ENCODE data around the gene DESI2.

The DESI2 gene

DNA sequence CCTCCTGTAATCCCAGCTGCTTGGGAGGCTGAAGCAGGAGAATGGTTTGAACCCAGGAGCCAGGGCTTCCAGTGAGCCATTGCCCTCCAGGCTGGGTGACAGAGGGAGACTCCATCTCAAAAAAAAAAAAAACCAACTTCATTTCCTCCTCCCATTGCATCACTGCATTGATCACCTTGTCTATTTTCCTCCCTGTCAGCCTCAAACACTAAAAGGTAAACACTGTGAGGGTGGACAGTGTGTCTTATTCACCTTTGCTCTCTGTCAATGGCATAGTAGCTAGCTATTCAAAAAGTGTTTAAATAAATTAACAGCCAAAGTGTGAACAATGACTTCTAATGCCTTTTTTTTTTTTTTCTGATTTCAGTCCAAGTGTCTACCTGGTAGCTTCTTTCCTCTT lies 13.4 kb upstream of the DESI2 start:
- Histone ChIP-seq H3K4me1 (ENCODE audit: control insufficient read depth, insufficient read depth, low read length) (no peaks in the 10 kb centered on the region), H3K9ac (ENCODE audit: low read length) (no peak overlapping the region), H3K27me3 (ENCODE audit: control insufficient read depth, insufficient read depth, low read length) (no peaks in the 10 kb centered on the region), H3K36me3 (ENCODE audit: control insufficient read depth, insufficient read depth, low read length) (no peaks in the 10 kb centered on the region), H3K9me3 (ENCODE audit: control insufficient read depth, low read length) (no peaks in the 10 kb centered on the region), H3K4me3 (ENCODE audit: low read length) (no peak overlapping the region)

DNA sequence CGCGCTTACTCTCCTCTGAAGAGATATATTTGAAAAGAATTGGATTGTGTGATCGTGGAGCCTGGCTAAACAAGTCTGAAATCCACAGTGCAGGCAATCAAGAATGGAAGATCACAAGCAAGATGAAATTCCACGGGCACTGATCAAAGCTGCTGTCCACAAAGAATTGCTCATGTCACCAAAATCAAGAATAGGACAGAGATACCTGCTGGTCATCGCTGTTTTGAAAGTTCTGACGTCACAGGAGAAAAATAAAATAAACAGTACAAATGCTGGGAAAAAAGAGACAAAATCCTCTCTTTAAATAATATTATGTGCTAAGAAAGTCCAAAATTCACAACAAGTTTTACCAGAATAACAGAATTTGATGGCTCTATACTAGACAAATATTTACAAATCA lies 12.0 kb upstream of the DESI2 start:
- Histone ChIP-seq H3K4me3 (ENCODE audit: low read length) (no peak overlapping the region), H3K9ac (ENCODE audit: low read length) (no peak overlapping the region), H3K4me1 (ENCODE audit: control insufficient read depth, insufficient read depth, low read length) (no peaks in the 10 kb centered on the region), H3K9me3 (ENCODE audit: control insufficient read depth, low read length) (no peaks in the 10 kb centered on the region), H3K36me3 (ENCODE audit: control insufficient read depth, insufficient read depth, low read length) (no peaks in the 10 kb centered on the region), H3K27me3 (ENCODE audit: control insufficient read depth, insufficient read depth, low read length) (no peaks in the 10 kb centered on the region)

DNA sequence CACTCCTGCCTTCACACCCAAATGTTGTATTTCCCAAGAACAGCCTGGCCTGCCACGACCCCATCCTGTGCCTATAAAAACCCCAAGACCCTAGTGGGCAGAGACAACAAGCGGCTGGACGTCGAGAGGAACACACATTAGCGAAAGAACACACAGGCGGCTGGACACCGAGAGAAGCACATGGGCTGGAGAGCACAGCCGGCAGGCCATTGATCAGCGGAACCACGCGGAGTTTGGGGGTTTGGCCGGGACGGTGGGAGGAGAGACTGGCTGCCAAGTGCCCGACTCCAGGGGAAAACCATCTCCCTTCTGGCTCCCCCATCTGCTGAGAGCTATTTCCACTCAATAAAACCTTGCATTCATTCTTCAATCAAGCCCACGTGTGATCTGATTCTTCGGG lies 10.4 kb upstream of the DESI2 start:
- no peaks in the 10 kb centered on the region for H3K9me3 ChIP-seq (ENCODE audit: control insufficient read depth, low read length)
- no peaks in the 10 kb centered on the region for H3K36me3 ChIP-seq (ENCODE audit: control insufficient read depth, insufficient read depth, low read length)
- H3K27me3 ChIP-seq (ENCODE audit: control insufficient read depth, insufficient read depth, low read length): no peaks in the 10 kb centered on the region
- no peak overlapping the region for H3K9ac ChIP-seq (ENCODE audit: low read length)
- no peak overlapping the region for H3K4me3 ChIP-seq (ENCODE audit: low read length)
- no peaks in the 10 kb centered on the region for H3K4me1 ChIP-seq (ENCODE audit: control insufficient read depth, insufficient read depth, low read length)

DNA sequence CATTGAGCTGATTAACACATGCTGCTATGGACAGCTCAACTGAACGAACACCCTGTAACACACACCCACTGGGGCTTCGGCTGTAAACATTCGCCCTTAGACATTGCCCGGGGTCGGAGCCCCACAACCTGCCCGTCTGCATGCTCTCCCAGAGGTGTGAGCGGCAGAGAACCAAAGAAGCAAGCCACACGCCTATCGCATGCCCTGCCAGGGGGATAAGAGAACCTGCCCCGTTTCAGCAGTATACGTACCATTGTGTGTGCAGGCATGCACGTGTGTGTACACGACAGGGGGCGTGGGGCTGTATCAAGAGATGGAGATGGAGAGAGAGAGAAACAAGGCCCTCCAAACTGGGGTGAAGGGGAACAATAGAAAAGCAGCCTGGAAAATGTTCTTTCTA lies 9.9 kb upstream of the DESI2 start:
- Histone ChIP-seq H3K27me3 (ENCODE audit: control insufficient read depth, insufficient read depth, low read length) (no peaks in the 10 kb centered on the region), H3K4me3 (ENCODE audit: low read length) (no peak overlapping the region), H3K36me3 (ENCODE audit: control insufficient read depth, insufficient read depth, low read length) (no peaks in the 10 kb centered on the region), H3K4me1 (ENCODE audit: control insufficient read depth, insufficient read depth, low read length) (no peaks in the 10 kb centered on the region), H3K9ac (ENCODE audit: low read length) (no peak overlapping the region), H3K9me3 (ENCODE audit: control insufficient read depth, low read length) (no peaks in the 10 kb centered on the region)

DNA sequence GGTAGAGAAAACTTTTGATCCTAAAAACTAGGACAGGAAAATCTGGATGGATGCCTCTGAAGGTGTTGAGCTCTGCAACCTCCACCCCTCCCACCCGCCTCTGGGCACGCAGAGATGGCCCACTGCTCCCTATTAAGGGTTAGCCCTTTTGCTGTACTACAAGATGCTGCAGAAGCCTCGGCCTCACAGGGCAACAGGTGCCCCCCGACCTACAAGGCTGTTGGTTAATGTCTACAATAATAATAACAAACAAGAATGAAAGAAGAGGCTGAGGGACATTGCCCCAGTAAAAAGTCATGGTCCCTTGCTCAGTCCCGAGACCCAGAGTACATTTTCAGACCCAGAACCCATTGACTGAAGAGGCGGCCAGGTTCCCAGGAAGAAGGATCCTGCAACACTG lies 7.5 kb upstream of the DESI2 start:
- no peaks in the 10 kb centered on the region for H3K4me1 ChIP-seq (ENCODE audit: control insufficient read depth, insufficient read depth, low read length)
- no peaks in the 10 kb centered on the region for H3K9me3 ChIP-seq (ENCODE audit: control insufficient read depth, low read length)
- no peak overlapping the region for H3K9ac ChIP-seq (ENCODE audit: low read length)
- H3K36me3 ChIP-seq (ENCODE audit: control insufficient read depth, insufficient read depth, low read length): no peaks in the 10 kb centered on the region
- H3K4me3 ChIP-seq (ENCODE audit: low read length): no peak overlapping the region
- H3K27me3 ChIP-seq (ENCODE audit: control insufficient read depth, insufficient read depth, low read length): no peaks in the 10 kb centered on the region

DNA sequence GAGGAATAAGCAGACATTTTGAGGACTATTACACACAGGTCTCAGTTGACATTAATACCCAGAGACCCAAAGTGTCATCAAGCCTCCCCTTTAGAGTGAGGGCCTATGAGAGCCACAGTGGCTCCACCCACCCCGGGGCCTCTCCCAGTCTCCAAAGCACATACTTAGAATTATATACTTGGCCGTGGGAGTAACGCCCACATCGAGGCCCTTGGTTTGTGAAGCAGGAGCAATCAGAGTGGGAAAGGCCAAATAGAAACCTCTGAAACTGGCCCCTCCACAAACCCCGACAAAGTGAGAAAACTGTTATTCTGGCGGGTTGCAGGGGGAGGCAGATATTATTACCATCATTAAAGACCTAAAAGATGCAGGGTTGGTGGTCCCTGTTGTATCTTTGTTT lies 7.0 kb upstream of the DESI2 start:
- Histone ChIP-seq H3K4me1 (ENCODE audit: control insufficient read depth, insufficient read depth, low read length) (no peaks in the 10 kb centered on the region), H3K9me3 (ENCODE audit: control insufficient read depth, low read length) (no peaks in the 10 kb centered on the region), H3K27me3 (ENCODE audit: control insufficient read depth, insufficient read depth, low read length) (no peaks in the 10 kb centered on the region), H3K4me3 (ENCODE audit: low read length) (no peak overlapping the region), H3K36me3 (ENCODE audit: control insufficient read depth, insufficient read depth, low read length) (no peaks in the 10 kb centered on the region), H3K9ac (ENCODE audit: low read length) (no peak overlapping the region)

DNA sequence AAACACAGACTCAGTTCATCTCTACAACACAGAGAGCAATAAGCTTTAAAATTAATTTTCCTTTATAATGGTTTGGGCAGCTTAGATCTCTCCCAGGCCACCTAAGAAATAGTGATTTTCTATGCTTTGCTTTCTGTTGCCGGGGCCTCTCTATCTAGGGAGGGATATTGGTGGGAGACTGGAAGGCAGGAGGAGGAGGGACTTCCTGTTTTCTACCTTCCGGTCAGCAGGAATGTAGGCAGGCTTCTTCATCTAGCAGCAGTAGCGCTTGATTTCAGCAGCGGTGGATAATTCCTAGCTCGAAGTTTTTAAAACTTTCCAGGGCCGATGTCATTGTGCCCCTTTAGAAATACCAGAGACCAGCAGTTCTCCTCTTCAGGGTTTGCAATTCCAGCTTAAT lies 5.1 kb upstream of the DESI2 start:
- no peaks in the 10 kb centered on the region for H3K27me3 ChIP-seq (ENCODE audit: control insufficient read depth, insufficient read depth, low read length)
- H3K36me3 ChIP-seq (ENCODE audit: control insufficient read depth, insufficient read depth, low read length): no peaks in the 10 kb centered on the region
- H3K4me3 ChIP-seq (ENCODE audit: low read length): no peak overlapping the region
- H3K9ac ChIP-seq (ENCODE audit: low read length): no peak overlapping the region
- H3K9me3 ChIP-seq (ENCODE audit: control insufficient read depth, low read length): no peaks in the 10 kb centered on the region
- no peaks in the 10 kb centered on the region for H3K4me1 ChIP-seq (ENCODE audit: control insufficient read depth, insufficient read depth, low read length)

DNA sequence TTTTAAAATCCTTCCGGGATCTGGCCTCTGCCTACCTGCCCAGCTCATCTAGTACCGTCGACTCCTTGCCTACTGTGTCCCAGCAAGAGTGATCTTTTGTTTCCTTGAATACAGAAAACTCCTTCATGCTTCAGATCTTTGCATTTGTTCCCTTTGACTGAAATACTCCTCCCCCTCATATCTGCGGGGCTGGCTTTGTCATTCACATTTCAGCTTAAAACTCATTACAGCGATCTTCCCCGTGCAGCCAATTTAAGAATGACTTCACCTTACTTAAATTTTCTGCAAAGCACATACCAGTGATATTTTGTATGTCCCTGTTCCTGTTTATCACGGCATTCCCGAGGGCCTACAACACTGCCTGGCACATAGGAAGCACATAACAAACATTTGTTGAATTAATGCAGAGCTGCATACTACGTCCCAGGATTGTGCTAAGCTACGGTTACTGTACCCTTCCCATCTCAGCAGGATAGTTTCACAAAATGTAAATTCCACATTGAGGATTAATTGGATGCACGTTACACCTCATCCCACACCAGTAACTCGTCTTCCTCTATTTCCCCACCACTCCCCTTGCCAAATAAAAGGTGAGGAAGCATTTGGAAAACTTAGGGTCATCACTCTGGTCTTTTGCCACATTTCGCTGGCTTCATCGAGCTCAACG lies 837 bp upstream of the DESI2 start:
- H3K27me3 ChIP-seq (ENCODE audit: control insufficient read depth, insufficient read depth, low read length): no peaks in the 10 kb centered on the region

DNA sequence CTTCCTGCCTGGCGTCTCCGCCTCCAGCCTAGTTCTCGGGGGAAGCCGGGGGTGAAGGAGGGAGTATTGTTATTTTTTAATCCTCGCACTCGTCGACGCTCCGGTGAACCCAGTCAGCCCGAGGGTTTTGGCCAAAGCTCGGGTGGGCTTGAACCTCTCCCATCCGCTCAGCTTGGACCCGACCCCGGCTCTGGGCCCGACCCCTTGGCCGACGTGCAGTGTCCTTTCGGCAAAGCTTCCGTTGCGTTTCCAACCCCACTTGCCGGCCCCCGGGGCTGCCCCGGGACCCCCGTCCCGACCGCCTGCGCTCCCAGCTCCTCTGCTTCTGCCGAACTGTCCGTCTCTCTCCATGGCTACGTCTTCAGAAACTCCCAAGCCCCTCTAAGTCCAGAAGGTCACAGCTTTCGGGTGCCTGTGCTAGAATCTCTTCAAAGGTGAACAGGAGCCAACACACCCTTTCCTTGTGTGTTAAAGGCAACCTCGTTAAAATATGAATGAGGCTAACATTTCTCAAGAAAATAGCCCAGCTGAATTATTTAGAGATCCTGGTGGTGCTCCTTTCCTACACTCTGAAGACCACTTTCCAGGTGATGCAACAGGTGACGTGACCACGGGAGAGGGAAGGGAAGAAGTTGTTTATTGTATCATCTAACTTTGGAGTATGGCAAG lies 647 bp downstream of the DESI2 start:
- no peaks in the 10 kb centered on the region for H3K36me3 ChIP-seq (ENCODE audit: control insufficient read depth, insufficient read depth, low read length)
- H3K4me3 ChIP-seq (ENCODE audit: low read length): peak overlapping the region; percentile 78
- peak overlapping the region; percentile 97 for H3K9ac ChIP-seq (ENCODE audit: low read length)
- no peaks in the 10 kb centered on the region for H3K27me3 ChIP-seq (ENCODE audit: control insufficient read depth, insufficient read depth, low read length)
- H3K4me1 ChIP-seq (ENCODE audit: control insufficient read depth, insufficient read depth, low read length): peaks cover 8% of the 10 kb centered on the region
- H3K9me3 ChIP-seq (ENCODE audit: control insufficient read depth, low read length): no peaks in the 10 kb centered on the region

More for the DNA sequence above, 837 bp upstream of the DESI2 start:
- peaks cover 8% of the 10 kb centered on the region for H3K4me1 ChIP-seq (ENCODE audit: control insufficient read depth, insufficient read depth, low read length)
- H3K4me3 ChIP-seq (ENCODE audit: low read length): peak overlapping the region; percentile 82
- H3K9ac ChIP-seq (ENCODE audit: low read length): peak overlapping the region; percentile 58
- H3K9me3 ChIP-seq (ENCODE audit: control insufficient read depth, low read length): no peaks in the 10 kb centered on the region
- H3K36me3 ChIP-seq (ENCODE audit: control insufficient read depth, insufficient read depth, low read length): no peaks in the 10 kb centered on the region

DNA sequence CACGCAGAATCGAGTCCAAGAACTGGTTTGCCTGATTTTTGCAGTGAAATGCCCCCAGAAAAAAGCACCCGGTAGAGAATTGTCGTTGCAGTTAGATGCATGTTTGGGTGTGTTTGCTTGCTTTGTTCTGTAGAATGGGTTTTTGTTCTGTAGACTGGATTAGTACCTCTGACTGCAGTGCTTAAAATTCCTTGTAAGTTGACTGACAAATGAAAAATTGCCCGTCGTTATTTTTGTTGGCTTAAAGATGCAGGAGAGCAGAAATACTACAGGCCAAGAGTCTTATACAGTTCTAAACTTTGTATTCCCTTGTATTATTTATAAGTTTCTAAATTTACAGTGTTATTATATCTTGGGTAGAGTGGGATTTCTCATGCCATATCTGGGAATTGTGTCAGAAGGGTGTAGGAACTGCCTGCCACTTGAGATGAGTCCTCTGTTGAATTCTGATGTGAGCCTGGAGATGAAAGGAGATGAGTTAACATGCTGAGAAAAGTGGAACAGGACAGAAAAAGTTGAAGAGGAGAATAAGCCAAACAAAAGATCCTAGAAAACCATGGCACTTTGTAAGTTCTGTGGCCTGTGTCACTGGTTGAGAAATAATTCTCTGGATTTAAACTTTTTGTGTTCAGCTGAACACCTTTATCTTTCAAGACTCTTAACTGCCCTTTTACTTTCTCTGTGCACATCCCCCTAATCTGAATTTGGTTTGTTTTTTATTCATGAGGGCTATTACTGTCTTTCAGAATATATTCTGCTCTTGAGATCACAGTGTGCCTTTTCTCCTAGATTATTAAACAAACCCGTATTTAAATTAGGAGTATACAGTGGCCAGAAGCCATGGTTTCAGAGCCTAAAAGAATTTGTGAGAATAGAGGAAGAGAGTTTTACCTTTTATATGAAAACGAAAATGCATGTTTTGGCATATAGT lies 1.4 kb downstream of the DESI2 start:
- no peaks in the 10 kb centered on the region for H3K27me3 ChIP-seq (ENCODE audit: control insufficient read depth, insufficient read depth, low read length)
- no peaks in the 10 kb centered on the region for H3K9me3 ChIP-seq (ENCODE audit: control insufficient read depth, low read length)
- peak overlapping the region; percentile 78 for H3K4me3 ChIP-seq (ENCODE audit: low read length)
- H3K36me3 ChIP-seq (ENCODE audit: control insufficient read depth, insufficient read depth, low read length): no peaks in the 10 kb centered on the region
- H3K9ac ChIP-seq (ENCODE audit: low read length): peak overlapping the region; percentile 97
- peaks cover 8% of the 10 kb centered on the region for H3K4me1 ChIP-seq (ENCODE audit: control insufficient read depth, insufficient read depth, low read length)

DNA sequence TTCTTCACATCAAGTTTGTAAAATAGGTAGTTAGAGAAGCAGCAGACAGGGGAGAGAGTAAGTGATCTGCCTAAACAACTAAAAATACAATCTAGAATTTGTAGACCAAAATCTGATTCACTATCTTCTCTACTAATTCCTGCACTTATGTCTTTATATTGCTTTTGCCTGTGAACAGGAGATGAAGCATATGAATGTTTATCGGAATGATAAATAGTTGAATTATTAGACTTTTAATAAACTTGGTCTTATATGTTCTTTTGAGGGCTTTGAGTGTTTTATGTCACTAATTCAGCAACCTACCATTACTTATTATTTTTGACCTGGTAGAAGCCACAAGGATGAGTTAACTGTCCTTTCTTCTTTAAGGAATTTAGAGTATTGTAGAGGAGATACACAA lies 2.3 kb downstream of the DESI2 start:
- H3K4me1 ChIP-seq (ENCODE audit: control insufficient read depth, insufficient read depth, low read length): peaks cover 8% of the 10 kb centered on the region
- H3K36me3 ChIP-seq (ENCODE audit: control insufficient read depth, insufficient read depth, low read length): no peaks in the 10 kb centered on the region
- H3K9me3 ChIP-seq (ENCODE audit: control insufficient read depth, low read length): no peaks in the 10 kb centered on the region
- no peaks in the 10 kb centered on the region for H3K27me3 ChIP-seq (ENCODE audit: control insufficient read depth, insufficient read depth, low read length)
- H3K9ac ChIP-seq (ENCODE audit: low read length): no peak overlapping the region
- H3K4me3 ChIP-seq (ENCODE audit: low read length): no peak overlapping the region

DNA sequence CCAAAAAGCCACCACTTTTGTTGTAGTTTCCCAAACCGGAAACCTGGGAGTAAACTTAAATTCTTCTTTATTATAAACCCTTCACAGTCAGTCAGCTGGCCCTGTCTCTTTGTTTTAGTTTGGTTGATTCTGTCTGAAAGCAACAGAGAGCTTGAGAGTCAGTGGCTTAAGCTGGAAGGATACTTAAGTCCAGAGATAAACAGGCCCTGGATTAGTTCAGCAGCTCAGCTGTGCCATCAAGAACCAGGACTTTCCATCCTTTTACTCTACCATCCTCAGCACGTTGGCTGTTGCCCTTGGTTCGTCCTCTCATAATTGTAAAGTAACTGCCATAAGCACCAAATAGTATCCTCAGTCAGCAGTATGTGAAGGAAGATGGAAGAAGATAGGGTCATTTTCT lies 4.5 kb downstream of the DESI2 start:
- Histone ChIP-seq H3K9me3 (ENCODE audit: control insufficient read depth, low read length) (no peaks in the 10 kb centered on the region), H3K4me1 (ENCODE audit: control insufficient read depth, insufficient read depth, low read length) (peaks cover 8% of the 10 kb centered on the region), H3K36me3 (ENCODE audit: control insufficient read depth, insufficient read depth, low read length) (no peaks in the 10 kb centered on the region), H3K4me3 (ENCODE audit: low read length) (no peak overlapping the region), H3K9ac (ENCODE audit: low read length) (no peak overlapping the region), H3K27me3 (ENCODE audit: control insufficient read depth, insufficient read depth, low read length) (no peaks in the 10 kb centered on the region)

All from mucosa of stomach (tissue), 1 donor.